Retinal pigment epithelial cell (primary cell): ENCODE data around the gene CXXC5.
"Not testable (repeated sequence)": the region's sequence is repeated elsewhere in the genome, so short reads cannot be mapped to it uniquely, and the experiment has no call there.

Experiments
- DNase-seq: peaks from one replicate; pipeline ENCODE4 v3.0.0-alpha.2; 2010; ENCODE audit warnings: low read depth
- H3K4me3 ChIP-seq: 2 replicates; pipeline ENCODE4 v1.5.1; 2011; ENCODE audit warnings: mild to moderate bottlenecking, low read length, control low read depth, moderate library complexity
- CTCF ChIP-seq: conservative IDR thresholded peaks from 2 replicates; pipeline ENCODE4 v1.5.1; 2011; ENCODE audit warnings: low read depth, low read length, control low read depth, inconsistent platforms

The CXXC5 gene

DNA sequence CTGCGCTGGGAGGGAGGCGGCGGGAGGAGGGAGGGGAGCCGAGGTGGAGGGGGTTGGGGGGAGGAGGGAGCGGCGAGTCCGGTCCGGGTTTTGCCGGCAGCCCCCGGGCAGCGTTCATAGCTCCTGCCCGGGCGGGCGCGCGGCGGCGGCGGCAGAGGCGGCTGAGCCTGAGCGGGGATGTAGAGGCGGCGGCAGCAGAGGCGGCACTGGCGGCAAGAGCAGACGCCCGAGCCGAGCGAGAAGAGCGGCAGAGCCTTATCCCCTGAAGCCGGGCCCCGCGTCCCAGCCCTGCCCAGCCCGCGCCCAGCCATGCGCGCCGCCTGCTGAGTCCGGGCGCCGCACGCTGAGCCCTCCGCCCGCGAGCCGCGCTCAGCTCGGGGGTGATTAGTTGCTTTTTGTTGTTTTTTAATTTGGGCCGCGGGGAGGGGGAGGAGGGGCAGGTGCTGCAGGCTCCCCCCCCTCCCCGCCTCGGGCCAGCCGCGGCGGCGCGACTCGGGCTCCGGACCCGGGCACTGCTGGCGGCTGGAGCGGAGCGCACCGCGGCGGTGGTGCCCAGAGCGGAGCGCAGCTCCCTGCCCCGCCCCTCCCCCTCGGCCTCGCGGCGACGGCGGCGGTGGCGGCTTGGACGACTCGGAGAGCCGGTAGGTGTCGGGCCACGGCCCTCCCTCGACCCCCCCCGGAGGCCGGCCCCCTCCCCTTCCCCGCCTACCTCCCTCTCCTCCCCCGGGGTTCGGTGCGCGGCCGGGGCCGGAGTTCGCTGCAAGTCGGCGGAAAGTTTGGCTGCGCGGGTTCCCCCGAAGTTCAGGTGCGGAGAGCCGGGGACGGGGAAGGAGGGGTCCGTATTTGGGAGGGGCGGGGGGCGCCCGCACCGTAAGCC, at the start of gene CXXC5:
Gene CXXC5, plus strand, starts transcription at position 145 of the 877 bp plus-strand sequence. CDS start 32,175 bp downstream, outside the sequence.
- no peak for TF ChIP-seq CTCF
- DNase-seq: peak; percentile 66
- peak within 1 kb of the TSS; percentile 88 for H3K4me3 ChIP-seq

DNA sequence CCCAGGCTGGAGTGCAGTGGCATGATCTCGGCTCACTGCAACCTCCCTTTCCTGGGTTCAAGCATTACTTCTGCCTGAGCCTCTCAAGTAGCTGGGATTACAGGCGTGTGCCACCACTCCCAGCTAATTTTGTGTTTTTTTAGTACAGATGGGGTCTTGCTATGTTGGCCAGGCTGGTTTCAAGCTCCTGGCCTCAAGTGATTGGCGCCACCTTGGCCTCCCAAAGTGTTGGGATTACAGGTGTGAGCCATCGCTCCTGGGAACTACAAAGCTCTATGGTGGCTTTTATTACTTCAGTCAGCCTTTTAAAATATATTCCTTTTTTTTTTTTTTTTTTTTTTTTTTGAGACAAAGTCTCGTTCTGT, 49.6 kb upstream of the CXXC5 start:
- H3K4me3 ChIP-seq, DNase-seq: not testable (repeated sequence)

- no peak for DNase-seq
- TF ChIP-seq CTCF: no peak
- H3K4me3 ChIP-seq: no peak overlapping the region
These were observed 47.7 kb upstream of the CXXC5 start for GRCh38 chr5:139600336-139600949.

GRCh38 chr5:139601429-139601828, 46.7 kb upstream of the CXXC5 start:
- no peak for TF ChIP-seq CTCF
- H3K4me3 ChIP-seq: no peak overlapping the region
- DNase-seq: no peak

DNA sequence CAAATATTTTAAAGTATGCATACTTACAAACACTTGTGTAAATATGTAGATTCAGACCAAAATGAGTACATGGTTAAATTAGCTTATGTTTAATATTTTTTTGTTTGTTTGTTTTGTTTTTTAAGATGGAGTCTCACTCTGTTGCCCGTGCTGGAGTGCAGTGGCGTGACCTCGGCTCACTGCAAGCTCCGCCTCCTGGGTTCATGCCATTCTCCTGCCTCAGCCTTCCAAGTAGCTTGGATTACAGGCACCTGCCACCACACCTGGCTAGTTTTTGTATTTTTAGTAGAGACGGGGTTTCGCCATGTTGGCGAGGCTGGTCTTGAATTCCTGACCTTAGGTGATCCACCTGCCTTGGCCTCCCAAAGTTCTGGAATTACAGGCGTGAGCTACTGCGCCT, 46.2 kb upstream of the CXXC5 start:
- not testable (repeated sequence) for H3K4me3 ChIP-seq

DNA sequence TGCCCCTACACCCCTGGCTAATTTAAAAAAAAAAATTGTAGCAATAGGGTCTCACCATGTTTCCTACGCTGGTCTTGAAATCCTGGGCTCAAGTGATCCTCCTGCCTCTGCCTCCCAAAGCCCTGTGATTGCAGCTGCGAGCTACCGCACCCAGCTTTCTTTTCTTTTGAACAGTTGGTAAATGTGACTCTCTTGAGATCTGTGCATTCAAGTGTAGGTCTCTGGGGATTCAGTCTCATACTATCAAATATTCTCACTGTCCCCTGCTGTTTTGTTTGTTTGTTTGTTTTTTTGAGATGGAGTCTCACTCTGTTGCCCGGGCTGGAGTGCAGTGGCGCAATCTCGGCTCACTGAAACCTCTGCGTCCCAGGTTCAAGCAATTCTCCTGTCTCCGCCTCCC, 42.3 kb upstream of the CXXC5 start:
- no peak for TF ChIP-seq CTCF
- DNase-seq: no peak
- H3K4me3 ChIP-seq: no peak overlapping the region

More for the DNA sequence above, 46.2 kb upstream of the CXXC5 start:
- DNase-seq: not testable (repeated sequence)

DNA sequence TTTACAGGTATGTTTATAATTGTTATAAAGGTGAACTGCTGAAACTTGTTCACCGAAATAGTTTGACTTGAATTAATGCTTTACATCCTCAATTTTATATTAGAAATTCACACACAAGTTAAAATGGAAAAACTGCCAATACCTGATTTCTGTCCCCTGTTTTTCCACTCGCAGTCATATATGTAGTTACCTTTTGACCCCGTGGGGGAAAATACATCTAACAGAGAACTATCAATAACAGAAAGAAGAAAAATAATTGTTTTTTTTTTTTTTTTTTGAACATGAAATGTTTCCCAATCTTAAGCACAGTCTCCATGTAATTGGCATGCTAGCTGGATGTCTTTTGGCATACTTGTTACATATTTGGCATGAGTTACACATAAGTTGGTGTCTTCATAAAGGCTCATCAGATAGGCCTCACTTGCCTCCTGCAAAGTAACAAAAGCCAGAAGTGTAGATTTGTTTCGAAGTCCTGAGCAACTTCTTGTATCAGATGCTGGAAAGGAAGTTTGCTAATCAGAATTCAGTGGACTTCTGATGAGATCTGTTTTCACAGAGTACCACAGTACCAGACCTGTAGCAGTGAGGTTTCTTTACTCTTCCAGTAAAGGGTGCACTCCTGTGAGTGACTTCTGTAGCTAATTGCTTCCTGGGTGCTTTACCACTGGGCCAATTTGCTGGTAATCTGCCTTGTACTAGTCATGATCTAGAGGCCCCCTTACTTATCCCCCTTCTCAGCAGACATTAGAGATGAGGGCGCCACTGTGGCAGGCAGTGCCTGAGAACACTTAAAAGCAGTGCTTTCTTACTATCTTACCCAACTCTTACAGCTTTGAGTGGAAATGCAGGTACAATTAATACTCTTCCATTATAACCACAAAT, 36.2 kb upstream of the CXXC5 start:
- no peak for TF ChIP-seq CTCF
- H3K4me3 ChIP-seq: no peak overlapping the region
- no peak for DNase-seq

DNA sequence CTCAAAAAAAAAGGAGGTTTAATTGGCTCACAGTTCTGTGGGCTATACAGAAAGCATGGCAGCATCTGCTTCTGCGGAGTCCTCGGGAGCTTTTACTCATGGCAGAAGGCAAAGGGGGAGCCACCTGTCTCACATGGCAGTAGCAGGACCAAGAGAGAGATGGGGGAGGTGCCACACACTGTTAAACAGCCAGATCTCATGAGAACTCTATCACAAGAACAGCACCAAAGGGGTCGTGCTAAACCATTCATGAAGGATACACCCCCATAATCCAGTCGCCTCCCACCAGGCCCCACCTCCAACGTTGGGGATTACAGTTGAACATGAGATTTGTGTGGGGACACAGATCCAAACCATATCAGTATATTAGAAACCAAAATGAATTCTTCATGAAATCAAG, 28.3 kb upstream of the CXXC5 start:
- no peak for DNase-seq
- no peak for TF ChIP-seq CTCF
- H3K4me3 ChIP-seq: no peak overlapping the region

DNA sequence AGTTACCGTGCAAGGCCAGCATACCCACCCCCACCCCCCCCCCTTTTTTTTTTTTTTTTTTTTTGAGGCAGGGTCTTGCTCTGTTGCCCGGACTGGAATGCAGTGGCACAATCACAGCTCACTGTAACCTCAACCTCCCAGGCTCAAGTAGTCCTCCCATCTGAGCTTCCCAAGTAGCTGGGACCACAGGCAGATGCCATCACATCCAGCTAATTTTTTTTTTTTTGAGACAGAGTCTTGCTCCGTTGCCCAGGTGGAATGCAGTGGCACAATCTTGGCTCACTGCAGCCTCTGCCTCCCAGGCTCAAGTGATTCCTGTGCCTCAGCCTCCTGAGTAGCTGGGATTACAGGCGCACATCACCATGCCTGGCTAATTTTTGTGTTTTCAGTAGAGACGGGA, 22.8 kb upstream of the CXXC5 start:
- H3K4me3 ChIP-seq, DNase-seq: not testable (repeated sequence)
